GM21529 (cell line): ENCODE results near the gene PRKRA.
"Not testable (repeated sequence)": the region's sequence is repeated elsewhere in the genome, so short reads cannot be mapped to it uniquely, and the experiment has no call there.

Source experiments
- ATAC-seq: cut with Tn5 transposase; IDR thresholded peaks from one replicate; pipeline ENCODE4 v1.9.1; 2021; ENCODE audit not compliant: unreplicated experiment

Gene PRKRA

GRCh38 chr2:178469219-178469849, 18.4 kb upstream of the PRKRA start:
- no peak for ATAC-seq

- no peak for ATAC-seq
Measured at GRCh38 chr2:178457390-178457886, 6.5 kb upstream of the PRKRA start.

GRCh38 chr2:178455947-178456346, 5.0 kb upstream of the PRKRA start:
- ATAC-seq = no peak

GRCh38 chr2:178452870-178453269, 1.9 kb upstream of the PRKRA start:
- ATAC-seq = no peak

GRCh38 chr2:178452334-178452733, 1.4 kb upstream of the PRKRA start:
- ATAC-seq = no peak

- peak; percentile 44 for ATAC-seq
Measured at GRCh38 chr2:178450524-178450773, 526 bp downstream of the PRKRA start.

GRCh38 chr2:178449700-178450523, 1.1 kb downstream of the PRKRA start:
- ATAC-seq = peak; percentile 12

GRCh38 chr2:178448968-178449661, 1.9 kb downstream of the PRKRA start:
- ATAC-seq = no peak

GRCh38 chr2:178441426-178441825, 9.5 kb downstream of the PRKRA start:
- no peak for ATAC-seq

- no peak for ATAC-seq
Measured at GRCh38 chr2:178436662-178437061, 14.3 kb downstream of the PRKRA start.

GRCh38 chr2:178429336-178429735, 21.6 kb downstream of the PRKRA start:
- no peak for ATAC-seq

GRCh38 chr2:178428396-178428806, 22.6 kb downstream of the PRKRA start:
- no peak for ATAC-seq

GRCh38 chr2:178427458-178427857, 23.5 kb downstream of the PRKRA start:
- no peak for ATAC-seq

GRCh38 chr2:178426388-178426787, 24.6 kb downstream of the PRKRA start:
- ATAC-seq = no peak

- ATAC-seq = no peak
Measured at GRCh38 chr2:178425255-178425827, 25.6 kb downstream of the PRKRA start.

- ATAC-seq = not testable (repeated sequence)
Measured at GRCh38 chr2:178423746-178424145, 27.2 kb downstream of the PRKRA start.

- no peak for ATAC-seq
Measured at GRCh38 chr2:178422097-178422496, 28.9 kb downstream of the PRKRA start.

- no peak for ATAC-seq
Measured at GRCh38 chr2:178420463-178420999, 30.4 kb downstream of the PRKRA start.

- no peak for ATAC-seq
Measured at GRCh38 chr2:178419123-178419522, 31.9 kb downstream of the PRKRA start.

GRCh38 chr2:178418426-178418825, 32.5 kb downstream of the PRKRA start:
- no peak for ATAC-seq

GRCh38 chr2:178417916-178418315, 33.1 kb downstream of the PRKRA start:
- ATAC-seq = no peak
